HepG2 (cell line): ENCODE data around the gene CAMK2A. TPM values are rescaled to one million over a fixed set of nuclear protein-coding genes. Genes with fewer than 3 reads are reported as not detected.

ENCODE experiments used
- ATAC-seq: fragments of 200-7000 bp; cut with Tn5 transposase; 3 replicates; pipeline ENCODE4 v1.9.1; 2020; ENCODE audit warnings: mild to moderate bottlenecking, moderate library complexity
- BruUV-seq: library from RNA; stranded (reverse); fragments of 400-500 nt; replicated peaks from 2 replicates; lab custom pipeline; 2021; lab: Mats Ljungman, UMichigan
- CTCF ChIA-PET: fragments of 300-600 bp; formaldehyde crosslinking; extraction: SDS; loops from one replicate; lab custom pipeline; 2021; ENCODE audit warnings: low total read pairs, inconsistent platforms, low intra/inter-chr PET ratio; lab: Yijun Ruan, JAX
- POLR2A ChIA-PET: fragments of 350-600 bp; sonication (Branson Sonifier 250); formaldehyde crosslinking; loops from one replicate; lab custom pipeline; 2020; ENCODE audit warnings: antibody characterized with exemption, inconsistent platforms; lab: Yijun Ruan, JAX
- DNase-seq: peaks from one replicate; pipeline ENCODE4 v3.0.0-alpha.2; 2015; ENCODE audit warnings: low spot score
- FAIRE-seq: peaks from 3 replicates; lab custom pipeline; 2011; peaks lifted over from hg19 to GRCh38; lab: Jason Lieb, UNC
- H2AFZ ChIP-seq: one replicate; pipeline ENCODE4 v1.6.1; 2011; ENCODE audit warnings: low read length, inconsistent platforms
- H3K27ac ChIP-seq: fragments of 300-600 bp; 3 replicates; pipeline ENCODE4 v1.8.0; 2011; ENCODE audit warnings: mixed run types, mild to moderate bottlenecking, mixed read lengths, low read length, inconsistent platforms; ENCODE audit not compliant: insufficient read depth; ENCODE audit errors: extremely low read length
- H3K27me3 ChIP-seq, 2 experiments: fragments of 200-600 bp in 1 of 2; 2 replicates in 1 of 2; 3 replicates in 1 of 2; pipeline versions ENCODE4 v1.6.0 to v1.8.0; 2011; ENCODE audit warnings: low read length in 2 of 2, mild to moderate bottlenecking in 2 of 2, moderate library complexity in 2 of 2, inconsistent platforms in 1 of 2; ENCODE audit not compliant: insufficient read depth in 2 of 2, control insufficient read depth in 1 of 2
- H3K36me3 ChIP-seq, 2 experiments: fragments of 200-600 bp in 1 of 2; replicated peaks in 1 of 2; 2 replicates in 1 of 2; 3 replicates in 1 of 2; pipeline versions ENCODE4 v1.5.1 to v1.8.0; 2011; ENCODE audit warnings: low read length in 2 of 2, inconsistent platforms in 1 of 2; ENCODE audit not compliant: insufficient read depth in 2 of 2, control insufficient read depth in 1 of 2
- H3K4me1 ChIP-seq: 2 replicates; pipeline ENCODE4 v1.5.1; 2012; ENCODE audit warnings: low read length, inconsistent platforms; ENCODE audit not compliant: insufficient read depth
- H3K4me2 ChIP-seq: 2 replicates; pipeline ENCODE4 v1.6.0; 2011; ENCODE audit warnings: low read depth, low read length, inconsistent platforms
- H3K4me3 ChIP-seq, 3 experiments: fragments of 200-600 bp in 1 of 3; sonication (generic), shearing (Covaris generic) in 1 of 3; replicated peaks in 1 of 3; 2 replicates each; pipeline ENCODE4 v1.5.1; 2011 to 2016; ENCODE audit warnings: low read length in 3 of 3, inconsistent platforms in 2 of 3, low read depth in 2 of 3, mild to moderate bottlenecking in 2 of 3, control low read depth in 1 of 3, mixed read lengths in 1 of 3; ENCODE audit not compliant: insufficient read depth in 1 of 3
- H3K79me2 ChIP-seq: one replicate; pipeline ENCODE4 v1.6.1; 2011; ENCODE audit warnings: low read length, inconsistent platforms; ENCODE audit not compliant: insufficient read depth
- H3K9ac ChIP-seq: 2 replicates; pipeline ENCODE4 v1.6.0; 2011; ENCODE audit warnings: mild to moderate bottlenecking, low read depth, low read length, inconsistent platforms; ENCODE audit not compliant: insufficient read depth
- H3K9me3 ChIP-seq: 2 replicates; pipeline ENCODE4 v1.5.1; 2012; ENCODE audit warnings: mild to moderate bottlenecking, low read length
- H4K20me1 ChIP-seq: 2 replicates; pipeline ENCODE4 v1.6.0; 2011; ENCODE audit warnings: inconsistent platforms, mild to moderate bottlenecking, low read length, moderate library complexity; ENCODE audit not compliant: insufficient read depth
- ATF2 ChIP-seq: sonication (generic); formaldehyde crosslinking; IDR thresholded peaks from 2 replicates; pipeline ENCODE4 v1.4.0; 2020; ENCODE audit warnings: missing genetic modification reagents
- BRCA1 ChIP-seq: sonication (generic); formaldehyde crosslinking; IDR thresholded peaks from 2 replicates; pipeline ENCODE4 v1.4.0; 2020; ENCODE audit warnings: missing genetic modification reagents
- DMTF1 ChIP-seq: sonication (generic); formaldehyde crosslinking; IDR thresholded peaks from 2 replicates; pipeline ENCODE4 v1.4.0; 2020; ENCODE audit warnings: mild to moderate bottlenecking, missing genetic modification reagents
- FOXC1 ChIP-seq: sonication (generic); formaldehyde crosslinking; IDR thresholded peaks from 2 replicates; pipeline ENCODE4 v1.8.0; 2022; ENCODE audit warnings: mild to moderate bottlenecking, missing genetic modification reagents, borderline replicate concordance
- HMG20A ChIP-seq: IDR thresholded peaks from 2 replicates; pipeline ENCODE4 v1.6.1; 2016; ENCODE audit warnings: borderline replicate concordance
- NFE2 ChIP-seq: sonication (generic); formaldehyde crosslinking; IDR thresholded peaks from 2 replicates; pipeline ENCODE4 v1.4.0; 2020; ENCODE audit warnings: missing genetic modification reagents
- PCBP2 ChIP-seq: fragments of 200-400 bp; formaldehyde crosslinking; optimal IDR thresholded peaks from 2 replicates; pipeline ENCODE3; 2018; ENCODE audit warnings: low read length, low read depth; ENCODE audit not compliant: poor library complexity, severe bottlenecking
- POLR2AphosphoS2 ChIP-seq: IDR thresholded peaks from 2 replicates; pipeline ENCODE4 v1.6.1; 2011; ENCODE audit warnings: low read depth, low read length, improper control_type of control experiment
- ZBTB3 ChIP-seq: sonication (generic); formaldehyde crosslinking; IDR thresholded peaks from 2 replicates; pipeline ENCODE4 v1.4.0; 2020; ENCODE audit warnings: low read depth, mild to moderate bottlenecking, moderate library complexity, missing genetic modification reagents, borderline replicate concordance
- ZBTB38 ChIP-seq: sonication (generic); formaldehyde crosslinking; IDR thresholded peaks from 2 replicates; pipeline ENCODE4 v1.5.1; 2020; ENCODE audit warnings: mild to moderate bottlenecking, missing genetic modification reagents
- ZC3H13 ChIP-seq: sonication (generic); formaldehyde crosslinking; IDR thresholded peaks from 2 replicates; pipeline ENCODE4 v1.8.1; 2023; ENCODE audit warnings: mild to moderate bottlenecking, missing genetic modification reagents, moderate library complexity
- ZC3H4 ChIP-seq: sonication (generic); formaldehyde crosslinking; IDR thresholded peaks from 2 replicates; pipeline ENCODE4 v1.4.0; 2020; ENCODE audit warnings: missing genetic modification reagents, borderline replicate concordance
- ZFAT ChIP-seq: sonication (generic); formaldehyde crosslinking; conservative IDR thresholded peaks from 2 replicates; pipeline ENCODE4 v1.8.1; 2023; ENCODE audit warnings: missing genetic modification reagents, inconsistent platforms
- ZNF224 ChIP-seq: sonication (generic); formaldehyde crosslinking; IDR thresholded peaks from 2 replicates; pipeline ENCODE4 v1.5.0; 2020; ENCODE audit warnings: mild to moderate bottlenecking, missing genetic modification reagents
- ZNF510 ChIP-seq: sonication (generic); formaldehyde crosslinking; IDR thresholded peaks from 2 replicates; pipeline ENCODE4 v1.4.0; 2020; ENCODE audit warnings: low read depth, mild to moderate bottlenecking, missing genetic modification reagents
- ZNF552 ChIP-seq: sonication (generic); formaldehyde crosslinking; IDR thresholded peaks from 2 replicates; pipeline ENCODE4 v1.9.0; 2022; ENCODE audit warnings: missing genetic modification reagents, mild to moderate bottlenecking, borderline replicate concordance
- ZNF639 ChIP-seq: conservative IDR thresholded peaks from 2 replicates; pipeline ENCODE4 v1.6.1; 2018; ENCODE audit warnings: missing genetic modification reagents
- WGBS: methylation state at CpG from one replicate; pipeline ENCODE4 v1.1.6; 2017; ENCODE audit warnings: low lambda C conversion rate; 5-methylcytosine and 5-hydroxymethylcytosine counted together
- in situ Hi-C: cut with HindIII; loops from 2 replicates; pipeline ENCODE4 v1.10.0; 2017; ENCODE audit warnings: low pct_unique_long_range_greater_than_20kb; ENCODE audit not compliant: extremely low pct_ligation_motif_present
- intact Hi-C: fragments of 100-400 bp; cut with micrococcal nuclease; formaldehyde crosslinking; loops from one replicate; pipeline ENCODE4 v1.10.0; 2022; ENCODE audit not compliant: unreplicated experiment
- polyA plus RNA-seq, 8 experiments: library from polyadenylated mRNA; depleted of rRNA in 3 of 8; stranded (reverse) in 7 of 8; unstranded in 1 of 8; fragments of >200 nt; fragmentation: Illumina TruSeq in 4 of 8; extraction: Trizol in 4 of 8; gene quantifications; 2 replicates each; pipeline versions ENCODE4 v1.2.1 to v1.2.3, GENCODE V29; 2011 to 2016; ENCODE audit warnings: low read depth in 4 of 8, missing spikeins in 1 of 8, mixed read lengths in 1 of 8; ENCODE audit not compliant: insufficient read depth in 1 of 8
- total RNA-seq, 5 experiments: library from RNA; depleted of rRNA; stranded (reverse); fragments of >200 nt; fragmentation: Illumina TruSeq; extraction: Trizol; gene quantifications; 2 replicates each; pipeline ENCODE4 v1.2.3, GENCODE V29; 2016; ENCODE audit warnings: low read depth in 1 of 5
- TF ChIP-seq, protein P1 (sequence below): sonication (generic); formaldehyde crosslinking; IDR thresholded peaks from 2 replicates; pipeline ENCODE4 v1.8.1; 2023; ENCODE audit warnings: mild to moderate bottlenecking, missing genetic modification reagents

CAMK2A gene
- total and polyA plus RNA-seq, 2 of the 13 experiments (the other 11 are each of a cell fraction or from before 2014, with no cell fraction given): 0.11 TPM; not detected in 1

- TF ChIP-seq, protein P1, sequence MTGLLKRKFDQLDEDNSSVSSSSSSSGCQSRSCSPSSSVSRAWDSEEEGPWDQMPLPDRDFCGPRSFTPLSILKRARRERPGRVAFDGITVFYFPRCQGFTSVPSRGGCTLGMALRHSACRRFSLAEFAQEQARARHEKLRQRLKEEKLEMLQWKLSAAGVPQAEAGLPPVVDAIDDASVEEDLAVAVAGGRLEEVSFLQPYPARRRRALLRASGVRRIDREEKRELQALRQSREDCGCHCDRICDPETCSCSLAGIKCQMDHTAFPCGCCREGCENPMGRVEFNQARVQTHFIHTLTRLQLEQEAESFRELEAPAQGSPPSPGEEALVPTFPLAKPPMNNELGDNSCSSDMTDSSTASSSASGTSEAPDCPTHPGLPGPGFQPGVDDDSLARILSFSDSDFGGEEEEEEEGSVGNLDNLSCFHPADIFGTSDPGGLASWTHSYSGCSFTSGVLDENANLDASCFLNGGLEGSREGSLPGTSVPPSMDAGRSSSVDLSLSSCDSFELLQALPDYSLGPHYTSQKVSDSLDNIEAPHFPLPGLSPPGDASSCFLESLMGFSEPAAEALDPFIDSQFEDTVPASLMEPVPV (CRISPR knock-in tag): no peak
- TF ChIP-seq ZBTB3 (CRISPR knock-in tag) (no peak), ZNF552 (no peak)
- TF ChIP-seq, all 625 proteins: peak for 2
Observed at GRCh38 chr5:150214289-150214688, 75.3 kb downstream of the CAMK2A start (continued).

- FAIRE-seq (no peak), DNase-seq (no peak), ATAC-seq (no peak)
- H3K36me3 ChIP-seq: no peaks in the 10 kb centered on the region
- no peaks in the 10 kb centered on the region for H3K79me2 ChIP-seq
- in situ Hi-C loops (no loop called here), intact Hi-C loops (no loop called here)
- H2AFZ ChIP-seq: no peak overlapping the region
- H3K4me1 ChIP-seq: peaks cover 13% of the 10 kb centered on the region
- H3K27ac ChIP-seq: no peak overlapping the region
- H3K4me2 ChIP-seq: no peak overlapping the region
- H3K9ac ChIP-seq: no peak overlapping the region
- H3K4me3 ChIP-seq: no peak overlapping the region
- ChIA-PET CTCF (no interaction called here), POLR2A (no interaction called here)
- no peaks in the 10 kb centered on the region for H4K20me1 ChIP-seq
- no peaks in the 10 kb centered on the region for H3K9me3 ChIP-seq
- BruUV-seq: no TSS peak
- TF ChIP-seq DMTF1 (CRISPR knock-in tag): no peak
- no peak for TF ChIP-seq FOXC1
- TF ChIP-seq ZC3H13 (CRISPR knock-in tag): no peak
- TF ChIP-seq ATF2 (CRISPR knock-in tag): no peak
- no peak for TF ChIP-seq PCBP2
- TF ChIP-seq ZNF224 (CRISPR knock-in tag): no peak
- TF ChIP-seq ZNF639 (CRISPR knock-in tag): no peak
- TF ChIP-seq POLR2AphosphoS2: no peak
- TF ChIP-seq ZNF510: no peak
- no peak for TF ChIP-seq BRCA1 (CRISPR knock-in tag)
- TF ChIP-seq ZC3H4 (CRISPR knock-in tag): no peak
- TF ChIP-seq ZBTB38 (CRISPR knock-in tag): no peak
- no peak for TF ChIP-seq ZFAT (CRISPR knock-in tag)
- no peak for TF ChIP-seq HMG20A (CRISPR knock-in tag)
- TF ChIP-seq NFE2: no peak
- 26% methylated on average over 6 of the region's 6 CpGs for WGBS
- peaks cover 12 to 73% of the 10 kb centered on the region in 2 experiments; a peak in 4 of 5 replicates for H3K27me3 ChIP-seq
Observed at GRCh38 chr5:150213530-150213929, 76.0 kb downstream of the CAMK2A start.
